GM23338 (cell line): ENCODE data around the gene CHD2. TPM values are rescaled to one million over a fixed set of nuclear protein-coding genes. Genes with fewer than 3 reads are reported as not detected.

Source experiments
- ATAC-seq: fragments of 200-7000 bp; cut with Tn5 transposase; 3 replicates; pipeline ENCODE4 v1.9.1; 2020
- DNase-seq: peaks from one replicate; pipeline ENCODE4 v3.0.0-alpha.2; 2015; ENCODE audit warnings: low spot score
- H2AFZ ChIP-seq: fragments of 200-600 bp; sonication (generic); 2 replicates; pipeline ENCODE4 v1.8.0; 2016; ENCODE audit warnings: antibody characterized with exemption, mild to moderate bottlenecking, moderate library complexity
- H3F3A ChIP-seq: fragments of 200-600 bp; sonication (generic); replicated peaks from 2 replicates; pipeline ENCODE4 v1.8.0; 2017; ENCODE audit warnings: antibody characterized with exemption, mixed run types, low read depth
- H3K27ac ChIP-seq: fragments of 200-600 bp; sonication (generic); 2 replicates; pipeline ENCODE4 v1.6.1; 2016; ENCODE audit warnings: low read depth
- H3K27me3 ChIP-seq: fragments of 200-600 bp; sonication (generic); 2 replicates; pipeline ENCODE4 v1.8.0; 2016; ENCODE audit warnings: mild to moderate bottlenecking, mixed run types, moderate library complexity; ENCODE audit not compliant: insufficient read depth
- H3K36me3 ChIP-seq: fragments of 200-600 bp; sonication (generic); 2 replicates; pipeline ENCODE4 v1.8.0; 2016; ENCODE audit warnings: mild to moderate bottlenecking; ENCODE audit not compliant: insufficient read depth
- H3K4me1 ChIP-seq: fragments of 200-600 bp; sonication (generic); 2 replicates; pipeline ENCODE4 v1.8.0; 2016; ENCODE audit warnings: mild to moderate bottlenecking, moderate library complexity; ENCODE audit not compliant: insufficient read depth
- H3K4me2 ChIP-seq: fragments of 200-600 bp; sonication (generic); 2 replicates; pipeline ENCODE4 v1.7.1; 2017; ENCODE audit warnings: mixed run types
- H3K4me3 ChIP-seq: fragments of 200-600 bp; sonication (generic); 2 replicates; pipeline ENCODE4 v1.6.1; 2016; ENCODE audit warnings: mixed run types
- H3K79me2 ChIP-seq: fragments of 200-600 bp; sonication (generic); replicated peaks from 2 replicates; pipeline ENCODE4 v1.8.0; 2017; ENCODE audit warnings: mild to moderate bottlenecking; ENCODE audit not compliant: insufficient read depth
- H3K9me2 ChIP-seq: fragments of 200-600 bp; sonication (generic); 2 replicates; pipeline ENCODE4 v1.8.0; 2017; ENCODE audit not compliant: insufficient read depth
- H4K20me1 ChIP-seq: fragments of 200-600 bp; sonication (generic); replicated peaks from 2 replicates; pipeline ENCODE4 v1.8.0; 2017; ENCODE audit warnings: mild to moderate bottlenecking; ENCODE audit not compliant: insufficient read depth
- H3K27ac Mint-ChIP-seq: 2 replicates; pipeline ENCODE4 v1.8.0; 2020; ENCODE audit warnings: inconsistent platforms, mild to moderate bottlenecking, moderate library complexity, mixed read lengths
- H3K27me3 Mint-ChIP-seq: 3 replicates; pipeline ENCODE4 v1.8.0; 2022; ENCODE audit warnings: low read depth, mild to moderate bottlenecking, moderate library complexity, mixed read lengths, inconsistent platforms; ENCODE audit not compliant: insufficient read depth, poor library complexity
- H3K36me3 Mint-ChIP-seq: 3 replicates; pipeline ENCODE4 v1.8.0; 2021; ENCODE audit warnings: low read depth, mild to moderate bottlenecking, inconsistent platforms, moderate library complexity, mixed read lengths
- H3K4me1 Mint-ChIP-seq: 3 replicates; pipeline ENCODE4 v1.8.0; 2020; ENCODE audit warnings: mild to moderate bottlenecking, inconsistent platforms, mixed read lengths
- H3K4me3 Mint-ChIP-seq: 3 replicates; pipeline ENCODE4 v1.8.0; 2021; ENCODE audit warnings: moderate library complexity, mild to moderate bottlenecking, inconsistent platforms, mixed read lengths
- H3K9me3 Mint-ChIP-seq: 3 replicates; pipeline ENCODE4 v1.8.0; 2020; ENCODE audit warnings: moderate library complexity, mild to moderate bottlenecking, inconsistent platforms, mixed read lengths
- CREB1 ChIP-seq: fragments of 250-450 bp; sonication (Bioruptor Pico); IDR thresholded peaks from 2 replicates; pipeline ENCODE4 v1.5.0; 2020; ENCODE audit warnings: low read depth, mild to moderate bottlenecking, moderate library complexity
- CTCF ChIP-seq, 2 experiments: fragments of 200-600 bp in 1 of 2; sonication (generic) in 1 of 2; conservative IDR thresholded peaks; 2 replicates each; pipeline versions ENCODE4 v1.5.1 to v1.6.1; 2016 to 2017; ENCODE audit warnings: antibody characterized with exemption in 2 of 2, low read depth in 2 of 2, mild to moderate bottlenecking in 2 of 2, moderate library complexity in 1 of 2
- ETS1 ChIP-seq: IDR thresholded peaks from 2 replicates; pipeline ENCODE4 v1.6.1; 2016; ENCODE audit warnings: antibody characterized with exemption
- EZH2 ChIP-seq: fragments of 200-600 bp; sonication (generic); IDR thresholded peaks from one replicate; pipeline ENCODE4 v1.8.0; 2017; ENCODE audit warnings: antibody characterized with exemption, mild to moderate bottlenecking, low read depth; ENCODE audit not compliant: unreplicated experiment
- EZH2phosphoT487 ChIP-seq: fragments of 200-600 bp; sonication (generic); IDR thresholded peaks from one replicate; pipeline ENCODE4 v1.8.1; 2018; ENCODE audit warnings: antibody characterized with exemption; ENCODE audit not compliant: unreplicated experiment
- JUNB ChIP-seq: IDR thresholded peaks from one replicate; pipeline ENCODE4 v1.6.1; 2016; ENCODE audit warnings: antibody characterized with exemption; ENCODE audit not compliant: unreplicated experiment
- NANOG ChIP-seq: IDR thresholded peaks from 2 replicates; pipeline ENCODE4 v1.6.1; 2016; ENCODE audit warnings: antibody characterized with exemption, borderline replicate concordance
- POLR2AphosphoS5 ChIP-seq: IDR thresholded peaks from 2 replicates; pipeline ENCODE4 v1.6.1; 2016; ENCODE audit warnings: antibody characterized with exemption, low read depth
- REST ChIP-seq: IDR thresholded peaks from one replicate; pipeline ENCODE4 v1.6.1; 2018; ENCODE audit warnings: antibody characterized with exemption; ENCODE audit not compliant: unreplicated experiment
- STAT1 ChIP-seq: IDR thresholded peaks from one replicate; pipeline ENCODE4 v1.6.1; 2016; ENCODE audit warnings: antibody characterized with exemption; ENCODE audit not compliant: unreplicated experiment
- ZNF114 ChIP-seq: fragments of 250-450 bp; sonication (Bioruptor Pico); IDR thresholded peaks from 2 replicates; pipeline ENCODE4 v1.5.0; 2020; ENCODE audit warnings: mild to moderate bottlenecking, moderate library complexity
- ZNF331 ChIP-seq: fragments of 250-450 bp; sonication (Bioruptor Pico); IDR thresholded peaks from 2 replicates; pipeline ENCODE4 v1.5.0; 2020; ENCODE audit warnings: low read depth, mild to moderate bottlenecking, moderate library complexity
- ZNF462 ChIP-seq: fragments of 250-450 bp; sonication (Bioruptor Pico); IDR thresholded peaks from 2 replicates; pipeline ENCODE4 v1.5.0; 2020; ENCODE audit warnings: mild to moderate bottlenecking, moderate library complexity
- polyA plus RNA-seq: library from polyadenylated mRNA; unstranded; fragments of >200 nt; fragmentation: Nextera tagmentation; extraction: Ambion mirVana; gene quantifications from 2 replicates; pipeline ENCODE4 v1.2.1, GENCODE V29; 2016
- total RNA-seq: library from RNA; depleted of rRNA; stranded (reverse); fragments of >200 nt; shearing (Covaris generic); gene quantifications from 2 replicates; pipeline ENCODE4 v1.2.3, GENCODE V29; 2014

Gene CHD2
- total and polyA plus RNA-seq, 2 experiments from 2014 or later: 119 to 130 TPM

- H3K4me1 Mint-ChIP-seq: no peaks in the 10 kb centered on the region
- DNase-seq (peak; percentile 48), ATAC-seq (no peak)
- TF ChIP-seq CREB1 (CRISPR knock-in tag): no peak
- TF ChIP-seq EZH2phosphoT487: no peak
- TF ChIP-seq ZNF331: no peak
- TF ChIP-seq POLR2AphosphoS5: no peak
- TF ChIP-seq CTCF (conservative IDR thresholded peaks at IDR 0.05; ENCODE audit: low read depth in 2 of 2): no peak
- TF ChIP-seq ZNF114 (CRISPR knock-in tag): no peak
- no peak for TF ChIP-seq EZH2
- TF ChIP-seq ETS1: no peak
- no peak for TF ChIP-seq NANOG
- no peak for TF ChIP-seq REST
- TF ChIP-seq STAT1: no peak
- TF ChIP-seq ZNF462 (CRISPR knock-in tag): no peak
- TF ChIP-seq JUNB: no peak
- H3K27me3 Mint-ChIP-seq: peaks cover 8% of the 10 kb centered on the region
- Histone ChIP-seq H2AFZ (no peak overlapping the region), H3K27me3 (no peaks in the 10 kb centered on the region), H3K4me1 (no peaks in the 10 kb centered on the region), H4K20me1 (peaks cover 8% of the 10 kb centered on the region), H3K4me3 (no peak overlapping the region; the same call in 1 of the 2 replicates), H3K9me2 (no peaks in the 10 kb centered on the region), H3F3A (peaks cover 10% of the 10 kb centered on the region; the same call in 1 of the 2 replicates), H3K36me3 (peaks cover 84% of the 10 kb centered on the region), H3K4me2 (no peak overlapping the region), H3K27ac (peak overlapping the region; percentile 65), H3K79me2 (peaks cover 21% of the 10 kb centered on the region)
- H3K36me3 Mint-ChIP-seq: peaks cover 88% of the 10 kb centered on the region
- no peak overlapping the region for H3K4me3 Mint-ChIP-seq
- peak overlapping the region; percentile 89 for H3K27ac Mint-ChIP-seq
- peaks cover 43% of the 10 kb centered on the region for H3K9me3 Mint-ChIP-seq
Observed at GRCh38 chr15:92949604-92950249, 49.6 kb downstream of the CHD2 start.
